Measurements from ENCODE around the gene NFATC2.

NFATC2 gene

GRCh38 chr20:51573576-51574243, 31.2 kb upstream of the NFATC2 start:
- H3K9me2 ChIP-seq (replicated peaks; ENCODE audit: control insufficient read depth, low read length): no peaks in the 10 kb centered on the region
- no peak overlapping the region for H3K4me3 ChIP-seq (ENCODE audit: low read length)
- H3K27ac ChIP-seq (ENCODE audit: low read depth, low read length): no peak overlapping the region
- H3K4me2 ChIP-seq (ENCODE audit: low read length): no peak overlapping the region
- no peaks in the 10 kb centered on the region for H3K27me3 ChIP-seq (ENCODE audit: control insufficient read depth, low read length)
- H3K9me3 ChIP-seq (ENCODE audit: control insufficient read depth, insufficient read depth, low read length): no peaks in the 10 kb centered on the region
- no peaks in the 10 kb centered on the region for H3K36me3 ChIP-seq (ENCODE audit: control insufficient read depth, low read length)
- no peaks in the 10 kb centered on the region for H4K20me1 ChIP-seq (ENCODE audit: control insufficient read depth, insufficient read depth, low read depth, low read length)
- no peaks in the 10 kb centered on the region for H3K79me2 ChIP-seq (ENCODE audit: control insufficient read depth, low read length)
- H3F3A ChIP-seq (ENCODE audit: control insufficient read depth, insufficient read depth): no peaks in the 10 kb centered on the region
- no peak for TF ChIP-seq EZH2phosphoT487 (IDR thresholded peaks at IDR 0.05; ENCODE audit: borderline replicate concordance, low read length)
- TF ChIP-seq CTCF (IDR thresholded peaks at IDR 0.05; ENCODE audit: low read depth, low read length, poor library complexity, severe bottlenecking): no peak
- no peaks in the 10 kb centered on the region for H3K4me1 ChIP-seq (ENCODE audit: control insufficient read depth, low read length)

- Histone ChIP-seq H3K79me2 (ENCODE audit: control insufficient read depth, low read length) (no peaks in the 10 kb centered on the region), H3K27ac (ENCODE audit: low read depth, low read length) (no peak overlapping the region), H3K36me3 (ENCODE audit: control insufficient read depth, low read length) (no peaks in the 10 kb centered on the region), H3F3A (ENCODE audit: control insufficient read depth, insufficient read depth) (no peaks in the 10 kb centered on the region), H3K4me3 (ENCODE audit: low read length) (no peak overlapping the region), H3K4me2 (ENCODE audit: low read length) (no peak overlapping the region), H3K4me1 (ENCODE audit: control insufficient read depth, low read length) (no peaks in the 10 kb centered on the region), H3K9me2 (replicated peaks; ENCODE audit: control insufficient read depth, low read length) (no peaks in the 10 kb centered on the region), H3K9me3 (ENCODE audit: control insufficient read depth, insufficient read depth, low read length) (no peaks in the 10 kb centered on the region), H4K20me1 (ENCODE audit: control insufficient read depth, insufficient read depth, low read depth, low read length) (no peaks in the 10 kb centered on the region), H3K27me3 (ENCODE audit: control insufficient read depth, low read length) (no peaks in the 10 kb centered on the region)
- no peak for TF ChIP-seq CTCF (IDR thresholded peaks at IDR 0.05; ENCODE audit: low read depth, low read length, poor library complexity, severe bottlenecking)
- TF ChIP-seq EZH2phosphoT487 (IDR thresholded peaks at IDR 0.05; ENCODE audit: borderline replicate concordance, low read length): no peak
These were observed 28.9 kb upstream of the NFATC2 start for GRCh38 chr20:51571460-51571794.

- Histone ChIP-seq H3K36me3 (ENCODE audit: control insufficient read depth, low read length) (no peaks in the 10 kb centered on the region), H3F3A (ENCODE audit: control insufficient read depth, insufficient read depth) (no peaks in the 10 kb centered on the region), H3K27ac (ENCODE audit: low read depth, low read length) (no peak overlapping the region), H4K20me1 (ENCODE audit: control insufficient read depth, insufficient read depth, low read depth, low read length) (no peaks in the 10 kb centered on the region), H3K9me3 (ENCODE audit: control insufficient read depth, insufficient read depth, low read length) (no peaks in the 10 kb centered on the region), H3K79me2 (ENCODE audit: control insufficient read depth, low read length) (no peaks in the 10 kb centered on the region), H3K27me3 (ENCODE audit: control insufficient read depth, low read length) (no peaks in the 10 kb centered on the region), H3K9me2 (replicated peaks; ENCODE audit: control insufficient read depth, low read length) (no peaks in the 10 kb centered on the region), H3K4me1 (ENCODE audit: control insufficient read depth, low read length) (no peaks in the 10 kb centered on the region), H3K4me2 (ENCODE audit: low read length) (no peak overlapping the region), H3K4me3 (ENCODE audit: low read length) (no peak overlapping the region)
- TF ChIP-seq CTCF (IDR thresholded peaks at IDR 0.05; ENCODE audit: low read depth, low read length, poor library complexity, severe bottlenecking): no peak
- no peak for TF ChIP-seq EZH2phosphoT487 (IDR thresholded peaks at IDR 0.05; ENCODE audit: borderline replicate concordance, low read length)
These were observed 28.4 kb upstream of the NFATC2 start for GRCh38 chr20:51570739-51571459.

Measured in DOHH2 (cell line).